Stimulated activated CD4-positive, alpha-beta T cell treated with anti-CD3 and anti-CD28 coated beads, Interleukin-1b, Interleukin-23, amount 100 ng/mL, for 1 hour (primary cell): ENCODE results near the gene LY6G6C.
A peak's percentile ranks its signal among the peaks of the same experiment; 100 is the strongest.

Experiments
- DNase-seq, 2 donors: peaks; one replicate each; pipeline ENCODE4 v3.0.0-alpha.2; 2020; ENCODE audit warnings: low read depth in 2 of 2

The LY6G6C gene

GRCh38 chr6:31721351-31722020 lies at the start of gene LY6G6C:
Gene LY6G6C (minus strand): TSS chr6:31721746. CDS start chr6:31721679, 67 bp downstream.
- DNase-seq: no peak

GRCh38 chr6:31770860-31771259 lies 49.3 kb upstream of the LY6G6C start:
- no peak for DNase-seq

GRCh38 chr6:31769684-31770371 lies 48.3 kb upstream of the LY6G6C start:
- DNase-seq: peak; percentile 66 to 67

GRCh38 chr6:31768363-31769257 lies 47.1 kb upstream of the LY6G6C start:
- DNase-seq: no peak

- DNase-seq: no peak
These were observed 45.6 kb upstream of the LY6G6C start for GRCh38 chr6:31767096-31767645.

- DNase-seq: no peak
These were observed 44.6 kb upstream of the LY6G6C start for GRCh38 chr6:31765910-31766794.

- no peak for DNase-seq
These were observed 44.0 kb upstream of the LY6G6C start for GRCh38 chr6:31765559-31765909.

GRCh38 chr6:31764198-31764597 lies 42.7 kb upstream of the LY6G6C start:
- no peak for DNase-seq

- DNase-seq: no peak
These were observed 42.0 kb upstream of the LY6G6C start for GRCh38 chr6:31763619-31763940.

GRCh38 chr6:31762878-31763618 lies 41.5 kb upstream of the LY6G6C start:
- no peak for DNase-seq

- DNase-seq: no peak
These were observed 40.8 kb upstream of the LY6G6C start, which contains the start of gene SAPCD1 for GRCh38 chr6:31762356-31762755. Gene SAPCD1 (plus strand): TSS chr6:31762656. CDS start chr6:31763055, 399 bp downstream.

- DNase-seq: no peak
These were observed 39.8 kb upstream of the LY6G6C start for GRCh38 chr6:31761343-31761742.

- DNase-seq: no peak
These were observed 39.2 kb upstream of the LY6G6C start for GRCh38 chr6:31760790-31761189.

- DNase-seq: no peak
These were observed 36.7 kb upstream of the LY6G6C start for GRCh38 chr6:31758281-31758680.

GRCh38 chr6:31752739-31753319 lies 31.3 kb upstream of the LY6G6C start:
- no peak for DNase-seq

GRCh38 chr6:31750411-31751022 lies 29.0 kb upstream of the LY6G6C start:
- DNase-seq: no peak

GRCh38 chr6:31749301-31750036 lies 27.9 kb upstream of the LY6G6C start:
- DNase-seq: no peak

- DNase-seq: no peak
These were observed 22.9 kb upstream of the LY6G6C start for GRCh38 chr6:31744422-31744821.

GRCh38 chr6:31742894-31743293 lies 21.3 kb upstream of the LY6G6C start:
- no peak for DNase-seq
